Suprapubic skin (tissue), 4 donors: Measurements from ENCODE around the gene SNX21. TPM values are rescaled to one million over a fixed set of nuclear protein-coding genes. Genes with fewer than 3 reads are reported as not detected.

Source experiments
- DNase-seq, 2 donors: peaks; one replicate each; pipeline ENCODE4 v3.0.0-alpha.2; 2019; ENCODE audit warnings: low spot score in 2 of 2
- H3K27ac ChIP-seq: fragments of 200-600 bp; sonication (generic); one replicate; pipeline ENCODE4 v1.5.1; 2019
- H3K27me3 ChIP-seq: fragments of 200-600 bp; sonication (generic); one replicate; pipeline ENCODE4 v1.5.1; 2019
- H3K36me3 ChIP-seq: fragments of 200-600 bp; sonication (generic); one replicate; pipeline ENCODE4 v1.5.1; 2019
- H3K4me1 ChIP-seq: fragments of 200-600 bp; sonication (generic); one replicate; pipeline ENCODE4 v1.5.1; 2019
- H3K4me3 ChIP-seq: fragments of 200-600 bp; sonication (generic); one replicate; pipeline ENCODE4 v1.5.1; 2019; ENCODE audit warnings: mild to moderate bottlenecking
- H3K9me3 ChIP-seq: fragments of 200-600 bp; sonication (generic); one replicate; pipeline ENCODE4 v1.5.1; 2019
- EP300 ChIP-seq: sonication (generic); formaldehyde crosslinking; IDR thresholded peaks from one replicate; pipeline ENCODE4 v1.6.1; 2017; ENCODE audit warnings: antibody characterized with exemption
- POLR2A ChIP-seq, 2 donors: fragments of 450-650 bp; IDR thresholded peaks; one replicate each; pipeline ENCODE4 v1.6.1; 2017; ENCODE audit warnings: antibody characterized with exemption in 2 of 2, mild to moderate bottlenecking in 2 of 2, moderate library complexity in 2 of 2
- POLR2AphosphoS5 ChIP-seq, 3 donors: sonication (generic); formaldehyde crosslinking; IDR thresholded peaks; one replicate each; pipeline ENCODE4 v1.6.1; 2017; ENCODE audit warnings: antibody characterized with exemption in 3 of 3
- WGBS: methylation state at CpG from one replicate; pipeline ENCODE4 v1.1.5; 2018; 5-methylcytosine and 5-hydroxymethylcytosine counted together
- total RNA-seq, 4 donors: library from RNA; depleted of rRNA; stranded (reverse); fragments of >200 nt; gene quantifications; one replicate each; pipeline ENCODE4 v1.1.0, GENCODE V29; 2016
- TF ChIP-seq, protein P1 (sequence below), 2 donors: fragments of 200-600 bp in 1 of 2; fragments of 450-650 bp in 1 of 2; sonication (generic) in 1 of 2; IDR thresholded peaks; one replicate each; pipeline ENCODE4 v1.5.1; 2016 to 2019; ENCODE audit warnings: antibody characterized with exemption in 2 of 2, mild to moderate bottlenecking in 1 of 2, moderate library complexity in 1 of 2

Gene SNX21
- total RNA-seq, 4 donors from 2014 or later: 106 to 161 (median 143) TPM

- Histone ChIP-seq H3K4me3 (no peak overlapping the region), H3K36me3 (peaks cover 74% of the 10 kb centered on the region), H3K4me1 (peaks cover 19% of the 10 kb centered on the region), H3K27me3 (no peaks in the 10 kb centered on the region), H3K27ac (peak overlapping the region; percentile 17), H3K9me3 (no peaks in the 10 kb centered on the region)
- TF ChIP-seq POLR2AphosphoS5 (IDR thresholded peaks at IDR 0.05): no peak
- TF ChIP-seq, protein P1, sequence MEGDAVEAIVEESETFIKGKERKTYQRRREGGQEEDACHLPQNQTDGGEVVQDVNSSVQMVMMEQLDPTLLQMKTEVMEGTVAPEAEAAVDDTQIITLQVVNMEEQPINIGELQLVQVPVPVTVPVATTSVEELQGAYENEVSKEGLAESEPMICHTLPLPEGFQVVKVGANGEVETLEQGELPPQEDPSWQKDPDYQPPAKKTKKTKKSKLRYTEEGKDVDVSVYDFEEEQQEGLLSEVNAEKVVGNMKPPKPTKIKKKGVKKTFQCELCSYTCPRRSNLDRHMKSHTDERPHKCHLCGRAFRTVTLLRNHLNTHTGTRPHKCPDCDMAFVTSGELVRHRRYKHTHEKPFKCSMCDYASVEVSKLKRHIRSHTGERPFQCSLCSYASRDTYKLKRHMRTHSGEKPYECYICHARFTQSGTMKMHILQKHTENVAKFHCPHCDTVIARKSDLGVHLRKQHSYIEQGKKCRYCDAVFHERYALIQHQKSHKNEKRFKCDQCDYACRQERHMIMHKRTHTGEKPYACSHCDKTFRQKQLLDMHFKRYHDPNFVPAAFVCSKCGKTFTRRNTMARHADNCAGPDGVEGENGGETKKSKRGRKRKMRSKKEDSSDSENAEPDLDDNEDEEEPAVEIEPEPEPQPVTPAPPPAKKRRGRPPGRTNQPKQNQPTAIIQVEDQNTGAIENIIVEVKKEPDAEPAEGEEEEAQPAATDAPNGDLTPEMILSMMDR (IDR thresholded peaks at IDR 0.05): no peak
- no peak for TF ChIP-seq EP300
- TF ChIP-seq POLR2A (IDR thresholded peaks at IDR 0.05): no peak
- WGBS: 90% methylated on average over 10 of the region's 10 CpGs
- no peak for DNase-seq
Observed at GRCh38 chr20:45841407-45842129, 8.0 kb downstream of the SNX21 start.

GRCh38 chr20:45842169-45842812 lies 8.7 kb downstream of the SNX21 start:
- peak overlapping the region; percentile 17 for H3K27ac ChIP-seq
- no peak overlapping the region for H3K4me3 ChIP-seq
- peaks cover 13% of the 10 kb centered on the region for H3K4me1 ChIP-seq
- H3K27me3 ChIP-seq: no peaks in the 10 kb centered on the region
- H3K36me3 ChIP-seq: peaks cover 81% of the 10 kb centered on the region
- H3K9me3 ChIP-seq: no peaks in the 10 kb centered on the region
- TF ChIP-seq POLR2AphosphoS5 (IDR thresholded peaks at IDR 0.05): no peak
- no peak for TF ChIP-seq POLR2A (IDR thresholded peaks at IDR 0.05)
- no peak for TF ChIP-seq EP300
- TF ChIP-seq, protein P1 (IDR thresholded peaks at IDR 0.05): no peak
- no peak for DNase-seq
- WGBS: 60% methylated on average over 5 of the region's 5 CpGs

GRCh38 chr20:45843506-45843905 lies 9.9 kb downstream of the SNX21 start:
- TF ChIP-seq POLR2A (IDR thresholded peaks at IDR 0.05) (no peak), POLR2AphosphoS5 (IDR thresholded peaks at IDR 0.05) (no peak), EP300 (no peak)
- TF ChIP-seq, protein P1 (IDR thresholded peaks at IDR 0.05): no peak
- Histone ChIP-seq H3K9me3 (no peaks in the 10 kb centered on the region), H3K36me3 (peaks cover 84% of the 10 kb centered on the region), H3K4me3 (no peak overlapping the region), H3K27me3 (no peaks in the 10 kb centered on the region), H3K4me1 (peaks cover 13% of the 10 kb centered on the region), H3K27ac (no peak overlapping the region)
- WGBS: 88% methylated on average over 14 of the region's 14 CpGs
- no peak for DNase-seq

- TF ChIP-seq POLR2AphosphoS5 (IDR thresholded peaks at IDR 0.05) (no peak), EP300 (no peak), POLR2A (IDR thresholded peaks at IDR 0.05) (no peak)
- TF ChIP-seq, protein P1 (IDR thresholded peaks at IDR 0.05): no peak
- peaks cover 13% of the 10 kb centered on the region for H3K4me1 ChIP-seq
- no peaks in the 10 kb centered on the region for H3K27me3 ChIP-seq
- H3K27ac ChIP-seq: no peak overlapping the region
- DNase-seq: no peak
- peaks cover 96% of the 10 kb centered on the region for H3K36me3 ChIP-seq
- no peaks in the 10 kb centered on the region for H3K9me3 ChIP-seq
- H3K4me3 ChIP-seq: no peak overlapping the region
Observed at GRCh38 chr20:45845452-45845851, 11.9 kb downstream of the SNX21 start.

GRCh38 chr20:45848421-45848820 lies 14.8 kb downstream of the SNX21 start:
- TF ChIP-seq POLR2A (IDR thresholded peaks at IDR 0.05) (no peak), EP300 (no peak)
- TF ChIP-seq, protein P1 (IDR thresholded peaks at IDR 0.05): no peak
- no peak overlapping the region for H3K27ac ChIP-seq
- H3K36me3 ChIP-seq: peaks cover 73% of the 10 kb centered on the region
- no peak overlapping the region for H3K4me3 ChIP-seq
- H3K9me3 ChIP-seq: no peaks in the 10 kb centered on the region
- 97% methylated on average over 7 of the region's 8 CpGs for WGBS
- no peak for DNase-seq
- H3K4me1 ChIP-seq: no peaks in the 10 kb centered on the region
- no peaks in the 10 kb centered on the region for H3K27me3 ChIP-seq
